NCI-H1436 (cell line): Measurements from ENCODE around the gene URI1.
A peak's percentile ranks its signal among the peaks of the same experiment; 100 is the strongest.

Experiments used
- DNase-seq: peaks from one replicate; lab custom pipeline; 2025; lab: John Stamatoyannopoulos, UW

Gene URI1

GRCh38 chr19:29971002-29971401, 29.0 kb downstream of the URI1 start:
- no peak for DNase-seq

GRCh38 chr19:29971648-29972047, 29.6 kb downstream of the URI1 start:
- DNase-seq: no peak

- DNase-seq: no peak
Measured at GRCh38 chr19:29974701-29975100, 32.7 kb downstream of the URI1 start.

GRCh38 chr19:29976151-29976943, 34.3 kb downstream of the URI1 start:
- no peak for DNase-seq

- no peak for DNase-seq
Measured at GRCh38 chr19:29978080-29978479, 36.0 kb downstream of the URI1 start.

- no peak for DNase-seq
Measured at GRCh38 chr19:29983568-29983967, 41.5 kb downstream of the URI1 start.

GRCh38 chr19:29985196-29985595, 43.2 kb downstream of the URI1 start:
- no peak for DNase-seq

GRCh38 chr19:29988351-29988750, 46.3 kb downstream of the URI1 start:
- no peak for DNase-seq

GRCh38 chr19:29992233-29992867, 50.3 kb downstream of the URI1 start:
- no peak for DNase-seq

- no peak for DNase-seq
Measured at GRCh38 chr19:29999490-29999889, 57.5 kb downstream of the URI1 start.

- DNase-seq: no peak
Measured at GRCh38 chr19:30000862-30001261, 58.8 kb downstream of the URI1 start.

- DNase-seq: no peak
Measured at GRCh38 chr19:30001301-30001700, 59.3 kb downstream of the URI1 start.

GRCh38 chr19:30001791-30002190, 59.8 kb downstream of the URI1 start:
- no peak for DNase-seq

GRCh38 chr19:30003866-30004265, 61.8 kb downstream of the URI1 start:
- DNase-seq: peak; percentile 17

GRCh38 chr19:30004403-30004802, 62.4 kb downstream of the URI1 start:
- DNase-seq: no peak

GRCh38 chr19:30006207-30006606, 64.2 kb downstream of the URI1 start:
- no peak for DNase-seq

GRCh38 chr19:30008169-30008568, 66.1 kb downstream of the URI1 start:
- no peak for DNase-seq

- DNase-seq: no peak
Measured at GRCh38 chr19:30009013-30009412, 67.0 kb downstream of the URI1 start.

GRCh38 chr19:30011051-30011578, 69.1 kb downstream of the URI1 start:
- no peak for DNase-seq

- DNase-seq: no peak
Measured at GRCh38 chr19:30014770-30015169, 72.7 kb downstream of the URI1 start.

- no peak for DNase-seq
Measured at GRCh38 chr19:30017172-30017571, 75.1 kb downstream of the URI1 start.

GRCh38 chr19:30020189-30020588, 78.2 kb downstream of the URI1 start:
- DNase-seq: no peak

GRCh38 chr19:30022659-30023058, 80.6 kb downstream of the URI1 start:
- no peak for DNase-seq
